SH-SY5Y (cell line): ENCODE data around the gene ABCC2.

ENCODE experiments used
- GATA2 ChIP-seq: IDR thresholded peaks from 2 replicates; pipeline ENCODE4 v1.6.1; 2011; ENCODE audit warnings: mild to moderate bottlenecking, low read depth, low read length
- GATA3 ChIP-seq: IDR thresholded peaks from 2 replicates; pipeline ENCODE4 v1.6.1; 2011; ENCODE audit warnings: low read depth, mild to moderate bottlenecking, low read length, moderate library complexity

DNA sequence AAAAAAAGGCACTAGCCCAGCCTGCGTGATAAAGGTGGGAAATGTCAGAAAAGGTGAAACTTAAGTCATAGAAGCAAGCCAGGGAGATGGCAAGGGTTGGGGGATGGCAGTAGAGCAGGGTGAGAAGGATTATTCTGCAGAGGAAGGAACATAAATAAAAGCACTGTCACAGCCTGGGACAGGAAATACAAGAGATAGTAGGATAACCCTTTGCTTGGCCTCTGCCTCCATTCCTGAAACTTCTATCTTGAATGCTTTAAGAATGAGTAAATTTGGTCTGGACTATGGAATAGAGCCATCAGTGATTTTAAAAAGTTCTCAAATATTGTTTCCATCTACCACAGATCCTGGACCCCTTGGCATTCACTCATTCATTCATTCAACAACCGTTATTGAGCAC is 50.0 kb downstream of the ABCC2 start:
- no peak for TF ChIP-seq GATA2
- no peak for TF ChIP-seq GATA3
